ENCODE data around the gene PRRX2. TPM values are rescaled to one million over a fixed set of nuclear protein-coding genes. Genes with fewer than 3 reads are reported as not detected.

PRRX2 gene
- total RNA-seq, 2 donors from 2014 or later: not detected

DNA sequence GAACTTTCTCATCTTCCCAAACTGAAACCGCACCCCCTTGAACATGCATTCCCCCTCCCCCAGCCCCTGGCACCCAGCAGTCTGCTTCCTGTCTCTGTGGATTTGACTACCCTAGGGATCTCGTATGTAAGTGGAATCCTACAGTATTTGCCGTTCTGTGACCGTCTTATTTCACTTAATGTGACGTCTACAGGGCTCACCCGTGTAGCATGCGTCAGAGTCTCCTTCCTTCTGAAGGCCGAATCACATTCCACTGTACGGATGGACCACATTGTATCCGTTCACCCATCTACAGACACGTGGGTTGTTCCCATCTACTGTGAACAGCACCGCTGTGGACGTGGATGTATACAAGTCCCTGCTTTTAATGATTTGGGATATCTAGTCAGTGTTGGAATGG is 4.5 kb downstream of the PRRX2 start:
- H3K27ac Mint-ChIP-seq: no peak overlapping the region
- peaks cover 0 to 9% of the 10 kb centered on the region in 2 donors for H3K27me3 Mint-ChIP-seq
- no peaks in the 10 kb centered on the region for H3K9me3 Mint-ChIP-seq
- H3K4me1 Mint-ChIP-seq (ENCODE audit: low read depth in 2 of 2): peaks cover 0 to under 1% of the 10 kb centered on the region in 2 donors
- no peaks in the 10 kb centered on the region for H3K36me3 Mint-ChIP-seq
- no peak overlapping the region for H3K4me3 Mint-ChIP-seq
- DNase-seq (ENCODE audit: low spot score) (no peak), ATAC-seq (no peak)

GRCh38 chr9:129671065-129671464 is 5.6 kb downstream of the PRRX2 start:
- ATAC-seq (no peak), DNase-seq (ENCODE audit: low spot score) (no peak)
- Mint-ChIP-seq H3K27me3 (peaks cover 0 to 9% of the 10 kb centered on the region in 2 donors), H3K4me1 (ENCODE audit: low read depth in 2 of 2) (no peaks in the 10 kb centered on the region), H3K9me3 (no peaks in the 10 kb centered on the region), H3K4me3 (no peak overlapping the region), H3K27ac (no peak overlapping the region), H3K36me3 (no peaks in the 10 kb centered on the region)

- no peak for ATAC-seq
- no peaks in the 10 kb centered on the region for H3K36me3 Mint-ChIP-seq
- peaks cover 0 to 9% of the 10 kb centered on the region in 2 donors for H3K27me3 Mint-ChIP-seq
- H3K4me1 Mint-ChIP-seq (ENCODE audit: low read depth in 2 of 2): no peaks in the 10 kb centered on the region
- DNase-seq (ENCODE audit: low spot score): no peak
- no peak overlapping the region for H3K4me3 Mint-ChIP-seq
- H3K9me3 Mint-ChIP-seq: no peaks in the 10 kb centered on the region
- no peak overlapping the region for H3K27ac Mint-ChIP-seq
Measured at GRCh38 chr9:129671519-129671918, 6.1 kb downstream of the PRRX2 start.

DNA sequence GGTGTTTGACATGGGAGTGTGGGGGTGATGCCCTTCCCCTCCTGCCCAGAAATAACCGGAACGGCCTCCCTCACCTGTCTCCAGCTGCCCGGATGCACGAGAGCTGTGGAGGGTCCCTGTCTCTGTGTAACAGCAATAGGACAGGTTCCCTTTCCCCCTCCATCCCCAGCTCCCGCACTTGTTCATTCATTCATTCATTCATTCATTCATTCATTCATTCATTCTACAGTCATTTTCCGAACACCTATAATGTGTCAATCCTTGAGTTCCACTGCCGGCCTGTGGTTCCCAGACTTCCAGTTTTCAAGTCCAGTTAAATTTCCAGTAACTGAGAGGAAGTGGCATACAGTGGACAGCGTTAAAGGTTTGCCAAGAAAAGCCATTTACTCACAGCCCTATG is 7.3 kb downstream of the PRRX2 start:
- no peak overlapping the region for H3K27ac Mint-ChIP-seq
- H3K4me3 Mint-ChIP-seq: no peak overlapping the region
- H3K36me3 Mint-ChIP-seq: no peaks in the 10 kb centered on the region
- ATAC-seq (no peak), DNase-seq (ENCODE audit: low spot score) (no peak)
- no peaks in the 10 kb centered on the region for H3K9me3 Mint-ChIP-seq
- H3K27me3 Mint-ChIP-seq: peaks cover 6 to 10% of the 10 kb centered on the region in 2 donors
- no peaks in the 10 kb centered on the region for H3K4me1 Mint-ChIP-seq (ENCODE audit: low read depth in 2 of 2)

DNA sequence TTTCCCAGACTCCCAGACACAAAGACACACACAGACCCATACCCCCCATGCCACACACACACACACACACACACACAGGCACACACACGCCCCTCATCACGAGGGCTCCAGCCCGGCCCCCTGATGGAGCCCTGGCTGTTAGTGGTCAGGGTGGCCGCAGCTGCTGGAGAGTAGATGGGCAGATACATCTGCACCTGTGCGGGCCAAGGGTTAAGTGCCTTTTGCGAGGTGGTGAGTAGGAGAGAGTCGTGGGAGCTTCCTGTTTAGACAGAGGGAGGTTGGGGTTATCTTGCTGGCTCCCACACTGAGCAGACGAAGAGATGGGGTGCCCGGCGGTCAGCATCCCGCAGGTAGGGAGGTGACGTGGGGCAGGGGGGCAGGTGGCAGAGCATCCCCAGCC is 8.2 kb downstream of the PRRX2 start:
- Mint-ChIP-seq H3K4me1 (ENCODE audit: low read depth in 2 of 2) (no peaks in the 10 kb centered on the region), H3K27me3 (peaks cover 6 to 14% of the 10 kb centered on the region in 2 donors), H3K4me3 (no peak overlapping the region), H3K36me3 (no peaks in the 10 kb centered on the region), H3K9me3 (no peaks in the 10 kb centered on the region), H3K27ac (no peak overlapping the region)
- DNase-seq (ENCODE audit: low spot score): no peak
- no peak for ATAC-seq

DNA sequence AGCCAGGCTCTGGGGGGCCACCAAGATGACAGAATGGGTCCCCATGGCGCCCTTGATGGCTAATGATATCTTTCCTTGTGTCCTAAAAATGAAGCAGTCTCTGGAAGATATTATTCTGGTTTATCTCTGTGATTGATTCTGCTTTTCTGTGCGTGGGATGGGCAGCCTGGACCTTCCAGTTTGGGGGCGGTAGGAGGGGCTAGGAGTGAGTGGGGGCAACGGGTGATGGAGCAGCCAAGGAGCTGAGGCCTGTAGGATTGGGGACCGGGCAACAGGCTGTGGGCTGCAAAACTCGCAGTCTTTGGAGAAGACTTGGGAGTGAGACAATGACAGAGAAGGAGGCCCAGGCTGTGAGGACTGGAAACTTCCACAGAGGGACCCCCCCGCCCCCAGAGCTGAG is 8.8 kb downstream of the PRRX2 start:
- peaks cover 6 to 14% of the 10 kb centered on the region in 2 donors for H3K27me3 Mint-ChIP-seq
- no peaks in the 10 kb centered on the region for H3K4me1 Mint-ChIP-seq (ENCODE audit: low read depth in 2 of 2)
- H3K36me3 Mint-ChIP-seq: no peaks in the 10 kb centered on the region
- no peak overlapping the region for H3K4me3 Mint-ChIP-seq
- ATAC-seq (no peak), DNase-seq (ENCODE audit: low spot score) (no peak)
- H3K9me3 Mint-ChIP-seq: no peaks in the 10 kb centered on the region
- no peak overlapping the region for H3K27ac Mint-ChIP-seq

DNA sequence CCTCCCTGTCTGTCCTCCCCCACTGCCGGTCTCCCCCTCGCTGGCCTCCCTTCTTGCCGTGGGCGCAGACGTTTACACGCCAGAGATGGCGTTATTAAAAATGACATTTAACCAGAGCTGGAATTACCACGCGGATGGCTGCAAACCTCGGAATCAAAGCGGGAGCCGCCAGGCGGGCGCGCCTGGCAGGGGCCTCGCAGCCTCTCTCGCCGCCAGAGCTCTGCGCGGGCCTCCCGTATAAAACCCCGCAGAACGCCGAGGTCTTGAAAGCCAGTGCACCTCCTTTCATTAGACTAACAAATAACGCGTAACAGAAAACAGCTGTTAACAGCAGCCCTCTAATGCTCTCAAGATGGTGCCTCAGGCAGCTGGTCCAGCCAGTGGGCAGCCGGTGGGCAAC is 10.2 kb downstream of the PRRX2 start:
- no peaks in the 10 kb centered on the region for H3K9me3 Mint-ChIP-seq
- peaks cover 6 to 10% of the 10 kb centered on the region in 2 donors for H3K27me3 Mint-ChIP-seq
- H3K4me1 Mint-ChIP-seq (ENCODE audit: low read depth in 2 of 2): no peaks in the 10 kb centered on the region
- DNase-seq (ENCODE audit: low spot score) (no peak), ATAC-seq (no peak)
- no peak overlapping the region for H3K27ac Mint-ChIP-seq
- H3K36me3 Mint-ChIP-seq: no peaks in the 10 kb centered on the region
- H3K4me3 Mint-ChIP-seq: no peak overlapping the region

DNA sequence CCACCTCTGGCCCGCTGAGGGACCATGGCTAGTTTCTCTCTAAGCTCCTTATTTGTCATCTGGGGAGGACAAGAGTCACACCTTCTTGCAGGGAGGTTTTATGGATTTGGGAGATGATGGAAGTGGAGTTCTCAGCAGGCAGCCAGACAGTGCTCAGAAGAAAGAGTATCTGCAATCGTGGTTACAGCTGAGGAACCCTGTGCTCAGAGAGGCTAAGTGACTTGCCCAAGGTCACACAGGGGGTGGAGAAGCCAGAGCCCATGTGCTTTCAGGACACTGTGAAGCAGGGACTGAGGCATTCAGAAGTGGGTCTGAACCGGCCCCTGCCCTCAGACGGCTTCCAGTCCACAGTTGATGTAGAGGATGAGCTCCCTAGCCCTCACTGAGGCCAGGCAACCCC is 10.8 kb downstream of the PRRX2 start:
- no peaks in the 10 kb centered on the region for H3K36me3 Mint-ChIP-seq
- H3K27ac Mint-ChIP-seq: no peak overlapping the region
- H3K4me3 Mint-ChIP-seq: no peak overlapping the region
- ATAC-seq (no peak), DNase-seq (ENCODE audit: low spot score) (no peak)
- no peaks in the 10 kb centered on the region for H3K4me1 Mint-ChIP-seq (ENCODE audit: low read depth in 2 of 2)
- no peaks in the 10 kb centered on the region for H3K9me3 Mint-ChIP-seq
- peaks cover 6 to 10% of the 10 kb centered on the region in 2 donors for H3K27me3 Mint-ChIP-seq

DNA sequence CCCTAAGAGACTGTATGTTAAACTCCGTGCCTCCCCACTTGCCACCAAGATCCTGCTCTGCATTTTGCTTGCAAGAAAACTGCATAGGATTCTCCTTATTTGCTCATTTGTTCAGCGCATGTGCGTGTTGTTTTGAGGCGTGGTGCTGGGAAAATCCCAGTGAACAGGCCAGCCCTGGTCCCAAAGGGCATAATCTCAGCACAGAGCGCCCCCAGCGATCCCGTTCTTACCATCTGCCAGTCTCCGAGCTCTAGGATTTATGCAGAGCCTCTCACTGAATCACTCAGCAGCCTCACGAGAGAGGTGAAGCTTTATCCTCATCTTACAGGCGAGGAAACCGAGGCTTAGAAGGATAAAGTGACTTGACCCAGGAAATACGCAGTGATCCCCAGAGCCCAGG is 11.5 kb downstream of the PRRX2 start:
- no peak for ATAC-seq
- no peak for DNase-seq (ENCODE audit: low spot score)
- no peak overlapping the region for H3K27ac Mint-ChIP-seq
- H3K36me3 Mint-ChIP-seq: no peaks in the 10 kb centered on the region
- peaks cover 6 to 10% of the 10 kb centered on the region in 2 donors for H3K27me3 Mint-ChIP-seq
- no peak overlapping the region for H3K4me3 Mint-ChIP-seq
- H3K4me1 Mint-ChIP-seq (ENCODE audit: low read depth in 2 of 2): no peaks in the 10 kb centered on the region
- H3K9me3 Mint-ChIP-seq: no peaks in the 10 kb centered on the region

- DNase-seq (ENCODE audit: low spot score): no peak
- no peak for ATAC-seq
- no peak overlapping the region for H3K4me3 Mint-ChIP-seq
Measured at GRCh38 chr9:129677456-129677855, 12.0 kb downstream of the PRRX2 start.

DNA sequence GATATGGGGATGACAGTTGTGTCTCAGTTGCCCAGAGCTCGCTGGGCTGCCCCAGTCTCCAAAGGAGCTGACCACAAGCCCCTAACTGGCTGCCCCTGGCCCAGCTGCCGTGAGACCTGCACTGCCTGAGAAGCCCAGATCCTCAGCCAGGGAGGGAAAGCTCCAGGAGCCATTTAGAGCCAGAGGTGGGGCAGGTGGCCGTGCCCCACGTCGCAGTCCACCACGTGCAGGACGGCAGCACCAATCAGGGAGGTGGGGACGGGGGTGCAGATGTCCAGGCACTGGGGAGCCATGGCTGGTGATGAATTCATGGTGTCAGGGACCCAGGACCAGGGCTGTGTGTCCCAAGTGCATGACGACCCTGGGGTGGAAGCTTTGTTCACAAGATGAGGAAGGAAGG is 13.4 kb downstream of the PRRX2 start:
- Mint-ChIP-seq H3K27me3 (peaks cover 6 to 7% of the 10 kb centered on the region in 2 donors), H3K9me3 (no peaks in the 10 kb centered on the region), H3K36me3 (no peaks in the 10 kb centered on the region), H3K4me3 (no peak overlapping the region), H3K4me1 (ENCODE audit: low read depth in 2 of 2) (no peaks in the 10 kb centered on the region), H3K27ac (no peak overlapping the region)
- no peak for ATAC-seq
- no peak for DNase-seq (ENCODE audit: low spot score)

More at GRCh38 chr9:129677456-129677855, 12.0 kb downstream of the PRRX2 start:
- Mint-ChIP-seq H3K36me3 (no peaks in the 10 kb centered on the region), H3K27me3 (peaks cover 6 to 10% of the 10 kb centered on the region in 2 donors), H3K4me1 (ENCODE audit: low read depth in 2 of 2) (no peaks in the 10 kb centered on the region), H3K27ac (no peak overlapping the region), H3K9me3 (no peaks in the 10 kb centered on the region)

DNA sequence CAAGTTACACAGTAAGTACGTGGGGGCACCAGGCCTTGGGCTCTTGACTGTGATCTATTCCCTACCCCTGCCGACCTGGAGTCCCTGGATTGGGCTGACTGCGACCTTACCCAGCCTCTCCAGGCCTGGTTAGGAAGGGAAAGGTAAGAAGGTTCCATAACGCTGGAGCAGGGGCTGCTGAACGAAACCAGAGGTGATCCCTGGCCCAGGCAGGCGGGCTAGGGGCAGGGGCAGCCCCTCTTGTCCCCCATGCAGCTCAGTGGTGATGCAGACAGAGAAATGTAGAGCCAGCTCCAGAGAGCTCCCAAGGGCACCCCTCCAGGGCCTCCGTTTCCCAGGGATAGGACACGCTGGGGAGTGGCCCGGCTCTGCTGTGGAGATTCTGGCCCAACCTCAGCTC is 14.1 kb downstream of the PRRX2 start:
- Mint-ChIP-seq H3K27ac (no peak overlapping the region), H3K36me3 (no peaks in the 10 kb centered on the region), H3K4me1 (ENCODE audit: low read depth in 2 of 2) (no peaks in the 10 kb centered on the region), H3K9me3 (no peaks in the 10 kb centered on the region), H3K4me3 (no peak overlapping the region), H3K27me3 (peaks cover 6 to 7% of the 10 kb centered on the region in 2 donors)
- DNase-seq (ENCODE audit: low spot score): no peak
- ATAC-seq: no peak

- DNase-seq (ENCODE audit: low spot score): no peak
- H3K27ac Mint-ChIP-seq: no peak overlapping the region
- peaks cover 4 to 6% of the 10 kb centered on the region in 2 donors for H3K27me3 Mint-ChIP-seq
- no peak overlapping the region for H3K4me3 Mint-ChIP-seq
- no peak for ATAC-seq
- H3K36me3 Mint-ChIP-seq: no peaks in the 10 kb centered on the region
- no peaks in the 10 kb centered on the region for H3K4me1 Mint-ChIP-seq (ENCODE audit: low read depth in 2 of 2)
- H3K9me3 Mint-ChIP-seq: no peaks in the 10 kb centered on the region
Measured at GRCh38 chr9:129681924-129682323, 16.5 kb downstream of the PRRX2 start.

DNA sequence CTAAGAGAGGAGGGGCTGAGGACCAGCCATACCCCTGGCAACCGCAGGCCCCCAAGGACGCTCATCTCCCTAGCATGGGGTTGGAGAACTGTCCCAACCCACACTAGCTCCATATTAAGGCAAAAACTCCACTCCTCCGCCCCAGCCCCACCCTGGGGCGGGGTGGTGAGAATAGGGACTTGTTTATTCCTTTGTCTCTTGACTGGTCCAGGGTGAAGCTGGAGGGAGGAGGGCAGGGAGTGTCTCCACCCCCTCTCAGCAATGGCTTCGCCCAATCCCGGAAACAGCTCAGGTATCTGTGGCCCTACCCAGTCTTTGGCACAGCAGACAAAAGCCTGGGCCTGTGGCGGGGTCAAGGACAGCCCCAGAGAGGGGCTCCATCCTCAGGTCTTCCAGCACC is 16.9 kb downstream of the PRRX2 start:
- Mint-ChIP-seq H3K27ac (no peak overlapping the region), H3K9me3 (no peaks in the 10 kb centered on the region), H3K4me3 (no peak overlapping the region), H3K36me3 (no peaks in the 10 kb centered on the region), H3K4me1 (ENCODE audit: low read depth in 2 of 2) (no peaks in the 10 kb centered on the region), H3K27me3 (peaks cover 0 to 4% of the 10 kb centered on the region in 2 donors)
- ATAC-seq (no peak), DNase-seq (ENCODE audit: low spot score) (no peak)

- Mint-ChIP-seq H3K36me3 (no peaks in the 10 kb centered on the region), H3K4me3 (no peak overlapping the region), H3K27me3 (no peaks in the 10 kb centered on the region), H3K9me3 (no peaks in the 10 kb centered on the region), H3K27ac (no peak overlapping the region), H3K4me1 (ENCODE audit: low read depth in 2 of 2) (no peaks in the 10 kb centered on the region)
- DNase-seq (ENCODE audit: low spot score): no peak
- no peak for ATAC-seq
Measured at GRCh38 chr9:129685220-129685932, 19.9 kb downstream of the PRRX2 start.
